GM23338 (cell line): ENCODE results near the gene USP35. TPM values are rescaled to one million over a fixed set of nuclear protein-coding genes. Genes with fewer than 3 reads are reported as not detected.

ENCODE experiments used
- ATAC-seq: fragments of 200-7000 bp; cut with Tn5 transposase; 3 replicates; pipeline ENCODE4 v1.9.1; 2020
- DNase-seq: peaks from one replicate; pipeline ENCODE4 v3.0.0-alpha.2; 2015; ENCODE audit warnings: low spot score
- H2AFZ ChIP-seq: fragments of 200-600 bp; sonication (generic); 2 replicates; pipeline ENCODE4 v1.8.0; 2016; ENCODE audit warnings: antibody characterized with exemption, mild to moderate bottlenecking, moderate library complexity
- H3F3A ChIP-seq: fragments of 200-600 bp; sonication (generic); replicated peaks from 2 replicates; pipeline ENCODE4 v1.8.0; 2017; ENCODE audit warnings: antibody characterized with exemption, mixed run types, low read depth
- H3K27ac ChIP-seq: fragments of 200-600 bp; sonication (generic); 2 replicates; pipeline ENCODE4 v1.6.1; 2016; ENCODE audit warnings: low read depth
- H3K27me3 ChIP-seq: fragments of 200-600 bp; sonication (generic); 2 replicates; pipeline ENCODE4 v1.8.0; 2016; ENCODE audit warnings: mild to moderate bottlenecking, mixed run types, moderate library complexity; ENCODE audit not compliant: insufficient read depth
- H3K36me3 ChIP-seq: fragments of 200-600 bp; sonication (generic); 2 replicates; pipeline ENCODE4 v1.8.0; 2016; ENCODE audit warnings: mild to moderate bottlenecking; ENCODE audit not compliant: insufficient read depth
- H3K4me1 ChIP-seq: fragments of 200-600 bp; sonication (generic); 2 replicates; pipeline ENCODE4 v1.8.0; 2016; ENCODE audit warnings: mild to moderate bottlenecking, moderate library complexity; ENCODE audit not compliant: insufficient read depth
- H3K4me2 ChIP-seq: fragments of 200-600 bp; sonication (generic); 2 replicates; pipeline ENCODE4 v1.7.1; 2017; ENCODE audit warnings: mixed run types
- H3K4me3 ChIP-seq: fragments of 200-600 bp; sonication (generic); 2 replicates; pipeline ENCODE4 v1.6.1; 2016; ENCODE audit warnings: mixed run types
- H3K79me2 ChIP-seq: fragments of 200-600 bp; sonication (generic); replicated peaks from 2 replicates; pipeline ENCODE4 v1.8.0; 2017; ENCODE audit warnings: mild to moderate bottlenecking; ENCODE audit not compliant: insufficient read depth
- H3K9me2 ChIP-seq: fragments of 200-600 bp; sonication (generic); 2 replicates; pipeline ENCODE4 v1.8.0; 2017; ENCODE audit not compliant: insufficient read depth
- H4K20me1 ChIP-seq: fragments of 200-600 bp; sonication (generic); replicated peaks from 2 replicates; pipeline ENCODE4 v1.8.0; 2017; ENCODE audit warnings: mild to moderate bottlenecking; ENCODE audit not compliant: insufficient read depth
- H3K27ac Mint-ChIP-seq: 2 replicates; pipeline ENCODE4 v1.8.0; 2020; ENCODE audit warnings: inconsistent platforms, mild to moderate bottlenecking, moderate library complexity, mixed read lengths
- H3K27me3 Mint-ChIP-seq: 3 replicates; pipeline ENCODE4 v1.8.0; 2022; ENCODE audit warnings: low read depth, mild to moderate bottlenecking, moderate library complexity, mixed read lengths, inconsistent platforms; ENCODE audit not compliant: insufficient read depth, poor library complexity
- H3K36me3 Mint-ChIP-seq: 3 replicates; pipeline ENCODE4 v1.8.0; 2021; ENCODE audit warnings: low read depth, mild to moderate bottlenecking, inconsistent platforms, moderate library complexity, mixed read lengths
- H3K4me1 Mint-ChIP-seq: 3 replicates; pipeline ENCODE4 v1.8.0; 2020; ENCODE audit warnings: mild to moderate bottlenecking, inconsistent platforms, mixed read lengths
- H3K4me3 Mint-ChIP-seq: 3 replicates; pipeline ENCODE4 v1.8.0; 2021; ENCODE audit warnings: moderate library complexity, mild to moderate bottlenecking, inconsistent platforms, mixed read lengths
- H3K9me3 Mint-ChIP-seq: 3 replicates; pipeline ENCODE4 v1.8.0; 2020; ENCODE audit warnings: moderate library complexity, mild to moderate bottlenecking, inconsistent platforms, mixed read lengths
- CREB1 ChIP-seq: fragments of 250-450 bp; sonication (Bioruptor Pico); IDR thresholded peaks from 2 replicates; pipeline ENCODE4 v1.5.0; 2020; ENCODE audit warnings: low read depth, mild to moderate bottlenecking, moderate library complexity
- CTCF ChIP-seq, 2 experiments: fragments of 200-600 bp in 1 of 2; sonication (generic) in 1 of 2; conservative IDR thresholded peaks; 2 replicates each; pipeline versions ENCODE4 v1.5.1 to v1.6.1; 2016 to 2017; ENCODE audit warnings: antibody characterized with exemption in 2 of 2, low read depth in 2 of 2, mild to moderate bottlenecking in 2 of 2, moderate library complexity in 1 of 2
- EZH2 ChIP-seq: fragments of 200-600 bp; sonication (generic); IDR thresholded peaks from one replicate; pipeline ENCODE4 v1.8.0; 2017; ENCODE audit warnings: antibody characterized with exemption, mild to moderate bottlenecking, low read depth; ENCODE audit not compliant: unreplicated experiment
- EZH2phosphoT487 ChIP-seq: fragments of 200-600 bp; sonication (generic); IDR thresholded peaks from one replicate; pipeline ENCODE4 v1.8.1; 2018; ENCODE audit warnings: antibody characterized with exemption; ENCODE audit not compliant: unreplicated experiment
- JUNB ChIP-seq: IDR thresholded peaks from one replicate; pipeline ENCODE4 v1.6.1; 2016; ENCODE audit warnings: antibody characterized with exemption; ENCODE audit not compliant: unreplicated experiment
- NANOG ChIP-seq: IDR thresholded peaks from 2 replicates; pipeline ENCODE4 v1.6.1; 2016; ENCODE audit warnings: antibody characterized with exemption, borderline replicate concordance
- POLR2AphosphoS5 ChIP-seq: IDR thresholded peaks from 2 replicates; pipeline ENCODE4 v1.6.1; 2016; ENCODE audit warnings: antibody characterized with exemption, low read depth
- STAT1 ChIP-seq: IDR thresholded peaks from one replicate; pipeline ENCODE4 v1.6.1; 2016; ENCODE audit warnings: antibody characterized with exemption; ENCODE audit not compliant: unreplicated experiment
- ZNF114 ChIP-seq: fragments of 250-450 bp; sonication (Bioruptor Pico); IDR thresholded peaks from 2 replicates; pipeline ENCODE4 v1.5.0; 2020; ENCODE audit warnings: mild to moderate bottlenecking, moderate library complexity
- ZNF331 ChIP-seq: fragments of 250-450 bp; sonication (Bioruptor Pico); IDR thresholded peaks from 2 replicates; pipeline ENCODE4 v1.5.0; 2020; ENCODE audit warnings: low read depth, mild to moderate bottlenecking, moderate library complexity
- polyA plus RNA-seq: library from polyadenylated mRNA; unstranded; fragments of >200 nt; fragmentation: Nextera tagmentation; extraction: Ambion mirVana; gene quantifications from 2 replicates; pipeline ENCODE4 v1.2.1, GENCODE V29; 2016
- total RNA-seq: library from RNA; depleted of rRNA; stranded (reverse); fragments of >200 nt; shearing (Covaris generic); gene quantifications from 2 replicates; pipeline ENCODE4 v1.2.3, GENCODE V29; 2014
- TF ChIP-seq, protein P1 (sequence below): fragments of 250-450 bp; sonication (Bioruptor Pico); IDR thresholded peaks from 2 replicates; pipeline ENCODE4 v1.5.0; 2020; ENCODE audit warnings: mild to moderate bottlenecking, moderate library complexity
- TF ChIP-seq, protein P2 (sequence below): IDR thresholded peaks from 2 replicates; pipeline ENCODE4 v1.6.1; 2016; ENCODE audit warnings: antibody characterized with exemption
- TF ChIP-seq, protein P3 (sequence below): IDR thresholded peaks from one replicate; pipeline ENCODE4 v1.6.1; 2018; ENCODE audit warnings: antibody characterized with exemption; ENCODE audit not compliant: unreplicated experiment

The USP35 gene
- total and polyA plus RNA-seq, 2 experiments from 2014 or later, result 2.5 to 10.7 TPM

DNA sequence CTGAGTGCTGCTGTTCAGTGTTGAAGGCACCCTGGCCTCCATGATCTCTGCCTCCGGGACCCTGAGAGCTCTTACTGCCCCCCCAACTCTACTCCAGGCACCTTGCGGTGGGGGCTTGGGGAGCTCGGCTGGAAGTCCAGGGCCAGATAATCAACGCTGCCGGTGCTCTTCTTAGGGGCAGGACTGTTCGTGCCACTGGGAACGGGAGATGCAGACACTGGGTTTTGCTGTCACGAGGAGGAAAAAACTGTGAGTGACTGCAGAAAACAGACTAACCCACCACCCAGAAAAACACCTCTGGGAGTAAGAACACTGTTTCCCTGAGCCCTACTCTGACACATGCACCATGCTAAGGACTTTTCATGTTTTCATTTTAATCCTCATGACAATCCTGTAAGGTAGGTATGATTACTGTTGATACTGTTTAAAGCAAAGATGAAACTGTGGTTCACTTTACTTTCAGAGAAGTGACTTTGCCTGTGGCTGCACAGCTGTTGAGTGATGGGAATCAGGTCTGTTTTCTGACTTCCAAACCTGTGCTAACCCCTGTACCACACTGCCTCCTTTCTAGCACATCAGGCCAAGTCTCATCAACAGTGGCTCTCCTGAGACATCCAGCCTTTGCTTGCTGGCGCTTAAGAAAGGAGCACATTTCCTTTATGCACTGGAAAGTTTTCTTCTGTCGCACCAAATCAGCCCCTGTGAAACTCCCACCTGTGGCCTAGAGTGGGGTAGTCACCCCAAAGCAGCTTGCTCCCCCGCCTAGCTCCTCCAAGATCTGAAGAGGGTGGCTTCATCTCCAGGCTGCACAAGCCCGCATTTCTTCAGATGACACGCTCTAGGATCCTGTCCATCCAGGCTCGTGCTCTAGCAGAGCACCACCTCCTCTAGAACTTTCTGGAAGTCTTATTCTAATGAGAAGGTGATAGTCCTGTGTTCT, 31.8 kb downstream of the USP35 start:
- no peak overlapping the region for H3K4me2 ChIP-seq
- H3K4me3 ChIP-seq, result no peak overlapping the region
- 0 out of 2 replicates have a peak, but pooled peaks cover 2% of the 10 kb centered on the region for H3K9me2 ChIP-seq
- no peaks in the 10 kb centered on the region for H3K4me1 ChIP-seq
- no peak for DNase-seq
- no peak overlapping the region for H2AFZ ChIP-seq
- H4K20me1 ChIP-seq, result no peaks in the 10 kb centered on the region
- Mint-ChIP-seq H3K27ac (0 out of 2 replicates have a peak overlapping the region, but pooled peaks have one; percentile 37), H3K36me3 (peaks cover 13% of the 10 kb centered on the region; the same call in 1 of the 3 replicates), H3K27me3 (peaks cover 7% of the 10 kb centered on the region), H3K4me3 (no peak overlapping the region), H3K9me3 (no peaks in the 10 kb centered on the region; the same call in 2 of the 3 replicates), H3K4me1 (no peaks in the 10 kb centered on the region; the same call in 2 of the 3 replicates)
- no peaks in the 10 kb centered on the region for H3K27me3 ChIP-seq
- H3K27ac ChIP-seq, result no peak overlapping the region
- H3K36me3 ChIP-seq, result no peaks in the 10 kb centered on the region
- H3F3A ChIP-seq, result no peaks in the 10 kb centered on the region
- no peak for ATAC-seq
- H3K79me2 ChIP-seq, result no peaks in the 10 kb centered on the region
- TF ChIP-seq ZNF331 (CRISPR knock-in tag) (no peak), STAT1 (no peak), EZH2phosphoT487 (no peak), NANOG (no peak), EZH2 (no peak), POLR2AphosphoS5 (no peak), ZNF114 (CRISPR knock-in tag) (no peak), JUNB (no peak), CTCF (conservative IDR thresholded peaks at IDR 0.05; ENCODE audit: low read depth in 2 of 2) (no peak), CREB1 (CRISPR knock-in tag) (no peak)
- TF ChIP-seq, protein P1, sequence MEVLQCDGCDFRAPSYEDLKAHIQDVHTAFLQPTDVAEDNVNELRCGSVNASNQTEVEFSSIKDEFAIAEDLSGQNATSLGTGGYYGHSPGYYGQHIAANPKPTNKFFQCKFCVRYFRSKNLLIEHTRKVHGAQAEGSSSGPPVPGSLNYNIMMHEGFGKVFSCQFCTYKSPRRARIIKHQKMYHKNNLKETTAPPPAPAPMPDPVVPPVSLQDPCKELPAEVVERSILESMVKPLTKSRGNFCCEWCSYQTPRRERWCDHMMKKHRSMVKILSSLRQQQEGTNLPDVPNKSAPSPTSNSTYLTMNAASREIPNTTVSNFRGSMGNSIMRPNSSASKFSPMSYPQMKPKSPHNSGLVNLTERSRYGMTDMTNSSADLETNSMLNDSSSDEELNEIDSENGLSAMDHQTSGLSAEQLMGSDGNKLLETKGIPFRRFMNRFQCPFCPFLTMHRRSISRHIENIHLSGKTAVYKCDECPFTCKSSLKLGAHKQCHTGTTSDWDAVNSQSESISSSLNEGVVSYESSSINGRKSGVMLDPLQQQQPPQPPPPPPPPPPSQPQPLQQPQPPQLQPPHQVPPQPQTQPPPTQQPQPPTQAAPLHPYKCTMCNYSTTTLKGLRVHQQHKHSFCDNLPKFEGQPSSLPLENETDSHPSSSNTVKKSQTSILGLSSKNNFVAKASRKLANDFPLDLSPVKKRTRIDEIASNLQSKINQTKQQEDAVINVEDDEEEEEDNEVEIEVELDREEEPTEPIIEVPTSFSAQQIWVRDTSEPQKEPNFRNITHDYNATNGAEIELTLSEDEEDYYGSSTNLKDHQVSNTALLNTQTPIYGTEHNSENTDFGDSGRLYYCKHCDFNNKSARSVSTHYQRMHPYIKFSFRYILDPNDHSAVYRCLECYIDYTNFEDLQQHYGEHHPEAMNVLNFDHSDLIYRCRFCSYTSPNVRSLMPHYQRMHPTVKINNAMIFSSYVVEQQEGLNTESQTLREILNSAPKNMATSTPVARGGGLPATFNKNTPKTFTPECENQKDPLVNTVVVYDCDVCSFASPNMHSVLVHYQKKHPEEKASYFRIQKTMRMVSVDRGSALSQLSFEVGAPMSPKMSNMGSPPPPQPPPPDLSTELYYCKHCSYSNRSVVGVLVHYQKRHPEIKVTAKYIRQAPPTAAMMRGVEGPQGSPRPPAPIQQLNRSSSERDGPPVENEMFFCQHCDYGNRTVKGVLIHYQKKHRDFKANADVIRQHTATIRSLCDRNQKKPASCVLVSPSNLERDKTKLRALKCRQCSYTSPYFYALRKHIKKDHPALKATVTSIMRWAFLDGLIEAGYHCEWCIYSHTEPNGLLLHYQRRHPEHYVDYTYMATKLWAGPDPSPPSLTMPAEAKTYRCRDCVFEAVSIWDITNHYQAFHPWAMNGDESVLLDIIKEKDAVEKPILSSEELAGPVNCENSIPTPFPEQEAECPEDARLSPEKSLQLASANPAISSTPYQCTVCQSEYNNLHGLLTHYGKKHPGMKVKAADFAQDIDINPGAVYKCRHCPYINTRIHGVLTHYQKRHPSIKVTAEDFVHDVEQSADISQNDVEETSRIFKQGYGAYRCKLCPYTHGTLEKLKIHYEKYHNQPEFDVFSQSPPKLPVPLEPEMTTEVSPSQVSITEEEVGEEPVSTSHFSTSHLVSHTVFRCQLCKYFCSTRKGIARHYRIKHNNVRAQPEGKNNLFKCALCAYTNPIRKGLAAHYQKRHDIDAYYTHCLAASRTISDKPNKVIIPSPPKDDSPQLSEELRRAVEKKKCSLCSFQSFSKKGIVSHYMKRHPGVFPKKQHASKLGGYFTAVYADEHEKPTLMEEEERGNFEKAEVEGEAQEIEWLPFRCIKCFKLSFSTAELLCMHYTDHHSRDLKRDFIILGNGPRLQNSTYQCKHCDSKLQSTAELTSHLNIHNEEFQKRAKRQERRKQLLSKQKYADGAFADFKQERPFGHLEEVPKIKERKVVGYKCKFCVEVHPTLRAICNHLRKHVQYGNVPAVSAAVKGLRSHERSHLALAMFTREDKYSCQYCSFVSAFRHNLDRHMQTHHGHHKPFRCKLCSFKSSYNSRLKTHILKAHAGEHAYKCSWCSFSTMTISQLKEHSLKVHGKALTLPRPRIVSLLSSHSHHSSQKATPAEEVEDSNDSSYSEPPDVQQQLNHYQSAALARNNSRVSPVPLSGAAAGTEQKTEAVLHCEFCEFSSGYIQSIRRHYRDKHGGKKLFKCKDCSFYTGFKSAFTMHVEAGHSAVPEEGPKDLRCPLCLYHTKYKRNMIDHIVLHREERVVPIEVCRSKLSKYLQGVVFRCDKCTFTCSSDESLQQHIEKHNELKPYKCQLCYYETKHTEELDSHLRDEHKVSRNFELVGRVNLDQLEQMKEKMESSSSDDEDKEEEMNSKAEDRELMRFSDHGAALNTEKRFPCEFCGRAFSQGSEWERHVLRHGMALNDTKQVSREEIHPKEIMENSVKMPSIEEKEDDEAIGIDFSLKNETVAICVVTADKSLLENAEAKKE (CRISPR knock-in tag), result no peak
- TF ChIP-seq, protein P2, sequence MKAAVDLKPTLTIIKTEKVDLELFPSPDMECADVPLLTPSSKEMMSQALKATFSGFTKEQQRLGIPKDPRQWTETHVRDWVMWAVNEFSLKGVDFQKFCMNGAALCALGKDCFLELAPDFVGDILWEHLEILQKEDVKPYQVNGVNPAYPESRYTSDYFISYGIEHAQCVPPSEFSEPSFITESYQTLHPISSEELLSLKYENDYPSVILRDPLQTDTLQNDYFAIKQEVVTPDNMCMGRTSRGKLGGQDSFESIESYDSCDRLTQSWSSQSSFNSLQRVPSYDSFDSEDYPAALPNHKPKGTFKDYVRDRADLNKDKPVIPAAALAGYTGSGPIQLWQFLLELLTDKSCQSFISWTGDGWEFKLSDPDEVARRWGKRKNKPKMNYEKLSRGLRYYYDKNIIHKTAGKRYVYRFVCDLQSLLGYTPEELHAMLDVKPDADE, result no peak
- TF ChIP-seq, protein P3, sequence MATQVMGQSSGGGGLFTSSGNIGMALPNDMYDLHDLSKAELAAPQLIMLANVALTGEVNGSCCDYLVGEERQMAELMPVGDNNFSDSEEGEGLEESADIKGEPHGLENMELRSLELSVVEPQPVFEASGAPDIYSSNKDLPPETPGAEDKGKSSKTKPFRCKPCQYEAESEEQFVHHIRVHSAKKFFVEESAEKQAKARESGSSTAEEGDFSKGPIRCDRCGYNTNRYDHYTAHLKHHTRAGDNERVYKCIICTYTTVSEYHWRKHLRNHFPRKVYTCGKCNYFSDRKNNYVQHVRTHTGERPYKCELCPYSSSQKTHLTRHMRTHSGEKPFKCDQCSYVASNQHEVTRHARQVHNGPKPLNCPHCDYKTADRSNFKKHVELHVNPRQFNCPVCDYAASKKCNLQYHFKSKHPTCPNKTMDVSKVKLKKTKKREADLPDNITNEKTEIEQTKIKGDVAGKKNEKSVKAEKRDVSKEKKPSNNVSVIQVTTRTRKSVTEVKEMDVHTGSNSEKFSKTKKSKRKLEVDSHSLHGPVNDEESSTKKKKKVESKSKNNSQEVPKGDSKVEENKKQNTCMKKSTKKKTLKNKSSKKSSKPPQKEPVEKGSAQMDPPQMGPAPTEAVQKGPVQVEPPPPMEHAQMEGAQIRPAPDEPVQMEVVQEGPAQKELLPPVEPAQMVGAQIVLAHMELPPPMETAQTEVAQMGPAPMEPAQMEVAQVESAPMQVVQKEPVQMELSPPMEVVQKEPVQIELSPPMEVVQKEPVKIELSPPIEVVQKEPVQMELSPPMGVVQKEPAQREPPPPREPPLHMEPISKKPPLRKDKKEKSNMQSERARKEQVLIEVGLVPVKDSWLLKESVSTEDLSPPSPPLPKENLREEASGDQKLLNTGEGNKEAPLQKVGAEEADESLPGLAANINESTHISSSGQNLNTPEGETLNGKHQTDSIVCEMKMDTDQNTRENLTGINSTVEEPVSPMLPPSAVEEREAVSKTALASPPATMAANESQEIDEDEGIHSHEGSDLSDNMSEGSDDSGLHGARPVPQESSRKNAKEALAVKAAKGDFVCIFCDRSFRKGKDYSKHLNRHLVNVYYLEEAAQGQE, result no peak
